Activated naive CD4-positive, alpha-beta T cell treated with anti-CD3 and anti-CD28 coated beads, Interleukin-2, amount 50 U/mL, for 16 hours (primary cell): ENCODE data around the gene PLA2G4E.

Source experiments
- DNase-seq: peaks from one replicate; pipeline ENCODE4 v3.0.0-alpha.2; 2020

PLA2G4E gene

GRCh38 chr15:42050484-42051255, 29.8 kb upstream of the PLA2G4E start:
- no peak for DNase-seq

GRCh38 chr15:42048821-42049200, 28.0 kb upstream of the PLA2G4E start:
- no peak for DNase-seq

GRCh38 chr15:42048080-42048820, 27.4 kb upstream of the PLA2G4E start:
- DNase-seq = no peak

- DNase-seq = no peak
Measured at GRCh38 chr15:42046597-42046996, 25.8 kb upstream of the PLA2G4E start.

GRCh38 chr15:42045211-42045615, 24.4 kb upstream of the PLA2G4E start:
- no peak for DNase-seq

- DNase-seq = no peak
Measured at GRCh38 chr15:42042602-42043400, 22.0 kb upstream of the PLA2G4E start.

- no peak for DNase-seq
Measured at GRCh38 chr15:42038401-42038800, 17.6 kb upstream of the PLA2G4E start.

- DNase-seq = no peak
Measured at GRCh38 chr15:42037656-42038055, 16.8 kb upstream of the PLA2G4E start.

- DNase-seq = no peak
Measured at GRCh38 chr15:42036966-42037365, 16.1 kb upstream of the PLA2G4E start.

GRCh38 chr15:42036112-42036905, 15.5 kb upstream of the PLA2G4E start:
- DNase-seq = no peak

GRCh38 chr15:42035435-42035761, 14.6 kb upstream of the PLA2G4E start:
- no peak for DNase-seq

- DNase-seq = no peak
Measured at GRCh38 chr15:42034628-42035434, 14.0 kb upstream of the PLA2G4E start.

- no peak for DNase-seq
Measured at GRCh38 chr15:42033214-42033873, 12.5 kb upstream of the PLA2G4E start.

GRCh38 chr15:42032376-42033213, 11.8 kb upstream of the PLA2G4E start:
- no peak for DNase-seq

GRCh38 chr15:42031198-42031915, 10.5 kb upstream of the PLA2G4E start:
- no peak for DNase-seq

- no peak for DNase-seq
Measured at GRCh38 chr15:42027521-42027920, 6.7 kb upstream of the PLA2G4E start.

GRCh38 chr15:42024303-42024702, 3.5 kb upstream of the PLA2G4E start:
- no peak for DNase-seq

GRCh38 chr15:42021593-42021992, 751 bp upstream of the PLA2G4E start:
- DNase-seq = no peak

- DNase-seq = no peak
Measured at GRCh38 chr15:42018306-42019224, 2.3 kb downstream of the PLA2G4E start.
